Left ventricle myocardium inferior (tissue), 1 donor: Measurements from ENCODE around the gene RAB3A. TPM values are rescaled to one million over a fixed set of nuclear protein-coding genes. Genes with fewer than 3 reads are reported as not detected.
A peak's percentile ranks its signal among the peaks of the same experiment; 100 is the strongest.

ENCODE experiments used
- DNase-seq: peaks from one replicate; pipeline ENCODE4 v3.0.0-alpha.2; 2020
- H3K27ac ChIP-seq: fragments of 200-600 bp; replicated peaks from 2 replicates; pipeline ENCODE4 v1.8.0; 2021
- H3K27me3 ChIP-seq: fragments of 200-600 bp; 2 replicates; pipeline ENCODE4 v1.8.0; 2021; ENCODE audit warnings: low read depth
- H3K36me3 ChIP-seq: fragments of 200-600 bp; 2 replicates; pipeline ENCODE4 v1.8.0; 2021
- H3K4me1 ChIP-seq: fragments of 200-600 bp; 2 replicates; pipeline ENCODE4 v1.8.0; 2021
- H3K4me3 ChIP-seq: fragments of 200-600 bp; 2 replicates; pipeline ENCODE4 v1.8.0; 2021; ENCODE audit warnings: mild to moderate bottlenecking, moderate library complexity
- H3K9me3 ChIP-seq: fragments of 200-600 bp; replicated peaks from 2 replicates; pipeline ENCODE4 v1.8.0; 2021
- intact Hi-C: fragments of 100-400 bp; cut with micrococcal nuclease; formaldehyde crosslinking; loops from one replicate; pipeline ENCODE4 v1.11.0; 2022
- total RNA-seq: library from RNA; stranded (reverse); fragmentation: NEBNext Ultra II Directional; extraction: Animal tissue kit (Norgen Biotek cat#: 25700); gene quantifications from one replicate; pipeline ENCODE4 v1.2.1, GENCODE V29; 2021
- TF ChIP-seq, protein P1 (sequence below): fragments of 200-600 bp; IDR thresholded peaks from 2 replicates; pipeline ENCODE4 v1.8.0; 2021; ENCODE audit warnings: antibody characterized with exemption, mild to moderate bottlenecking, borderline replicate concordance
- donor health status: DM: no; HTN: yes; CAD: no; lungs with severe emphysema.

Gene RAB3A
- total RNA-seq, 1 donor from 2014 or later = 37.4 TPM

DNA sequence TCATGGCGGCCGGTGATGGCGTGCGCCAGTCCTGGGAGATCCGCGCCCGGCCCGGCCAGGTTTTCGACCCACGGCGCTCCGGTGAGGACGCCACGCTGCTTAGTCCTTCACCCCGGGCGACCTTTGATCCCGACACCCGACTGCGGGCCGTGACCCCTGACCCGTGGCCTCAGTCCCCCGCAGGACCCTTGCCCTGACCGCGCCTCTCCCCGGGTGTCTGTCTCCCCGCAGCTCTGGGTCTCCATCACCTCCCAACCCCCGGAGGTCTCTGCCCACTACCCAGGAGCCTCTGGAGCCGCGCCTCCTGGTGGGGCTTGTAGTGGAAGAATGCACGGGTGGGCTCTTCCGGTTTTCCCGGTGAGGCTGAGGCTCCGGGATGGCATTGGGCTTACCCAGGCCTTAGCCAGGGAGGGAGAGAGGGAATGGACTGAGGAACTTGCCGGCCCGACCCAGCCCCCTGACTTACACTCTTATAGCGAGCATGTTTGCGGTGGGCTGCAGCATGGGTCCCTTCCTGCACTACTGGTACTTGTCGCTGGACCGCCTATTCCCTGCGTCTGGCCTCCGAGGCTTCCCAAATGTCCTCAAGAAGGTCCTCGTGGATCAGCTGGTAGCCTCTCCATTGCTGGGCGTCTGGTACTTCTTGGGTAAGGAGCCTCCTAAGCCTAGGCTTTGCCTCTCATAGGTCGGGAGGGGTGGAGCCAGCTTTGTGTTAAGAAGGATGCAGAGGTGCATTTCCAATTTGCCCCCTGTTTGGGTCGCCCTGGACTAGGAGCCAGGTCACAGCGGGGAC lies 10.3 kb downstream of the RAB3A start:
- no peaks in the 10 kb centered on the region for H3K27me3 ChIP-seq

DNA sequence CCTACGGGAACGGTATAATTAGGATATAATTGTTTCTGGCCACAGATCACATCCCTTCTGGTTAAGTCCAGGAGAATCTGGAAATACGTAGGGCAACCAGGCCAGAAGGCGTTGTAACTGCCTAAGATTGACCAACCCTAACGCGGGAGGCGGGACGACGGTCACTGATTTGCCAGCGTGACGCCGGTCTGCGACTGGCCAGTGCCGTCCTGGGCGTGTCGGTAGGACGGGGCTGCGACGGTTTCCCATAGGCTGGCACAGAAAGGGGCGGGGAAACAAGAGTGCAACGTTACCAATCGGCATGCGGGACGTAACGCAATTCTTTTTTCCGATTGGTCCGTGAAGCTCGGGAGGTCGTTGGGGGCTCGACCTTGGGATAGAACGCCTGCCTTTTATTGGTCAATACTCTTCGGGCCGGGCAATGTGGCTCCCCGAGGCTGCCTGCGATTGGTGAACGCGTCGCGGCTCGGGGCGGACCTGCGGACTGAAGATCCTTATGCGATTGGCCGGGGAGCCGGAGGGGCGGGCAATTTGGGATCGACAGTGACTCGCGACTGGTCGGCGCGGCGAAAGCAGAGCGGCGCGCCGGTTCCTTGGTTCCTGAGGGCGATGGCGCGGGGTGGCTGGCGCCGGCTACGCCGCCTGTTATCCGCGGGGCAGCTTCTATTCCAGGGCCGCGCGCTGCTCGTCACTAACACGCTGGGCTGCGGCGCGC lies 11.0 kb downstream of the RAB3A start, which contains the start of gene MPV17L2:
Gene MPV17L2, plus strand, starts transcription at position 546 of the 715 bp plus-strand sequence. Its CDS starts 64 bp downstream, at position 610.
- H3K4me3 ChIP-seq = peak within 1 kb of the TSS; percentile 87
- DNase-seq = peak; percentile 100
- peaks cover 29% of the 10 kb centered on the region for H3K4me1 ChIP-seq
- H3K9me3 ChIP-seq = no peaks in the 10 kb centered on the region
- H3K27me3 ChIP-seq = no peaks in the 10 kb centered on the region
- peak within 1 kb of the TSS; percentile 97 for H3K27ac ChIP-seq
- intact Hi-C loops = no loop called here
- H3K36me3 ChIP-seq = peaks cover 19% of the 10 kb centered on the region
- TF ChIP-seq, protein P1, sequence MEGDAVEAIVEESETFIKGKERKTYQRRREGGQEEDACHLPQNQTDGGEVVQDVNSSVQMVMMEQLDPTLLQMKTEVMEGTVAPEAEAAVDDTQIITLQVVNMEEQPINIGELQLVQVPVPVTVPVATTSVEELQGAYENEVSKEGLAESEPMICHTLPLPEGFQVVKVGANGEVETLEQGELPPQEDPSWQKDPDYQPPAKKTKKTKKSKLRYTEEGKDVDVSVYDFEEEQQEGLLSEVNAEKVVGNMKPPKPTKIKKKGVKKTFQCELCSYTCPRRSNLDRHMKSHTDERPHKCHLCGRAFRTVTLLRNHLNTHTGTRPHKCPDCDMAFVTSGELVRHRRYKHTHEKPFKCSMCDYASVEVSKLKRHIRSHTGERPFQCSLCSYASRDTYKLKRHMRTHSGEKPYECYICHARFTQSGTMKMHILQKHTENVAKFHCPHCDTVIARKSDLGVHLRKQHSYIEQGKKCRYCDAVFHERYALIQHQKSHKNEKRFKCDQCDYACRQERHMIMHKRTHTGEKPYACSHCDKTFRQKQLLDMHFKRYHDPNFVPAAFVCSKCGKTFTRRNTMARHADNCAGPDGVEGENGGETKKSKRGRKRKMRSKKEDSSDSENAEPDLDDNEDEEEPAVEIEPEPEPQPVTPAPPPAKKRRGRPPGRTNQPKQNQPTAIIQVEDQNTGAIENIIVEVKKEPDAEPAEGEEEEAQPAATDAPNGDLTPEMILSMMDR = no peak

More for the DNA sequence above, 10.3 kb downstream of the RAB3A start:
- peaks cover 27% of the 10 kb centered on the region for H3K36me3 ChIP-seq
- TF ChIP-seq, protein P1 = no peak
- intact Hi-C loops = no loop called here
- no peaks in the 10 kb centered on the region for H3K9me3 ChIP-seq
- H3K4me1 ChIP-seq = peaks cover 29% of the 10 kb centered on the region
- peak overlapping the region; percentile 87 for H3K4me3 ChIP-seq
- DNase-seq = no peak
- H3K27ac ChIP-seq = peak overlapping the region; percentile 88

DNA sequence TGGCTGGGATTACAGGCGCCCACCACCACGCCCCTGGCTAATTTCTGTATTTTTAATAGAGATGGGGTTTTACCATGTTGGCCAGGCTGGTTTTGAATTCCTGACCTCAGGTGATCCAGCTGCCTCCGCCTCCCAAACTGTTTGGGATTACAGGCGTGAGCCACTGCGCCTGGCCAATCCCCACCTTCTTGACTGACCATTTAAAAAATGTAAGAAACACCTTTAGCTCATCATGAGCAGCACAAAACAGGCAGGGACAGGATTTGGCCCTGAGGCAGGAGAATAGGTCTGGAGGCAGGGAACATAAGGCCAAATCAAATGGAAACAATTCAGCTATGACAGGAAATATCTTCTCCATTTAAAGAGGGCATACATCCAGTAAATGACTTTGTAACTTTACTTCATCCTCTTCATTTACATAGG lies 12.2 kb downstream of the RAB3A start:
- Histone ChIP-seq H3K4me1 (peaks cover 29% of the 10 kb centered on the region), H3K36me3 (peaks cover 16% of the 10 kb centered on the region), H3K4me3 (peak overlapping the region; percentile 77), H3K27me3 (no peaks in the 10 kb centered on the region), H3K9me3 (no peaks in the 10 kb centered on the region), H3K27ac (peak overlapping the region; percentile 97)
- TF ChIP-seq, protein P1 = no peak
- DNase-seq = no peak
- intact Hi-C loops = no loop called here

DNA sequence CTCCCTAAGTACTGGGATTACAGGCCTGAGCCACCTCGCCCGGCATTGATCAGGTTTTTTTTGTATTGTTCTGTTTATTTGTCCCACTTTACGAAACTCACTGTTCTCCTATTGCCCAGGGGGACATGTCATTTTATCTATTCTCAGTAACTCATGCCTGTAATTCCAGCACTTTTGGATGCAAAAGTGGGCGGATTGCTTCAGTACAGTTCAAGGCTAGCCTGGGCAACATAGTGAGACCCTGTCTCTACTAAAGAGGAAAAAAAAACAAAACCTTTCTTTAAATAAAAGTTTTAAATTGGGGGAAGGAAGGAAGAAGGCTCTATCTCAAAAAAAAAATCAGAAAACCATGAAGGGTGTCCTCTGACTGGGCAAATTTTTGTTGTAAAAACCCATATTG lies 13.6 kb downstream of the RAB3A start:
- intact Hi-C loops = no loop called here
- no peak for DNase-seq
- H3K27me3 ChIP-seq = no peaks in the 10 kb centered on the region
- H3K9me3 ChIP-seq = no peaks in the 10 kb centered on the region
- H3K36me3 ChIP-seq = peaks cover 4% of the 10 kb centered on the region
- TF ChIP-seq, protein P1 = no peak
- H3K4me3 ChIP-seq = no peak overlapping the region
- H3K4me1 ChIP-seq = peaks cover 29% of the 10 kb centered on the region
- H3K27ac ChIP-seq = no peak overlapping the region

DNA sequence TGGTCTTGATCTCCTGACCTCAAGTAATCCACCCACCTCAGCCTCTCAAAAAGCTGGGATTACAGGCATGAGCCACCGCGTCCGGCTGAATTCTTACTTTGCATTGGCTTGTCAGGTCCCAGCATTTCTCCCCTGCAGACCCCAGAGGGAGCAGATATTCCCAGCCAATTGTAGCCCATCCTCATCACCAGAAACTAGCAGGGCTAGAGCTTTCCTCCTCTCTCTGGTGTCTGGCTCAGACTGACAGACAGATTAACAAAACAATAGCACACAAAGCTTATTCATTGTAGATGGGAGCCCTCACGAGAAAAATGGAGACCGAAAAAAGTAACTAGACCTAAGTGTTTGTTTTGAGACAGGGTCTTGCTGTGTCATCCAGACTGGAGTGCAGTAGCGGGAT lies 18.3 kb downstream of the RAB3A start:
- no peak overlapping the region for H3K4me3 ChIP-seq
- intact Hi-C loops = no loop called here
- no peak for DNase-seq
- no peaks in the 10 kb centered on the region for H3K27me3 ChIP-seq
- H3K36me3 ChIP-seq = no peaks in the 10 kb centered on the region
- H3K4me1 ChIP-seq = no peaks in the 10 kb centered on the region
- TF ChIP-seq, protein P1 = no peak
- no peak overlapping the region for H3K27ac ChIP-seq
- H3K9me3 ChIP-seq = no peaks in the 10 kb centered on the region
